HuH-7 (cell line): ENCODE measurements around the gene SPNS3.

ENCODE experiments used
- DNase-seq: peaks from one replicate; pipeline ENCODE4 v3.0.0; 2011; ENCODE audit warnings: low spot score

The SPNS3 gene

GRCh38 chr17:4530799-4531730 lies 97.3 kb downstream of the SPNS3 start:
- DNase-seq = no peak

- DNase-seq = no peak
Measured at GRCh38 chr17:4531988-4532736, 98.4 kb downstream of the SPNS3 start.

- no peak for DNase-seq
Measured at GRCh38 chr17:4532860-4533522, 99.3 kb downstream of the SPNS3 start.

GRCh38 chr17:4533523-4534504 lies 100.1 kb downstream of the SPNS3 start:
- DNase-seq = peak; percentile 51

- no peak for DNase-seq
Measured at GRCh38 chr17:4534515-4534914, 100.8 kb downstream of the SPNS3 start.

GRCh38 chr17:4534928-4535666 lies 101.4 kb downstream of the SPNS3 start:
- no peak for DNase-seq

GRCh38 chr17:4535667-4536258 lies 102.0 kb downstream of the SPNS3 start:
- no peak for DNase-seq

GRCh38 chr17:4536259-4536741 lies 102.6 kb downstream of the SPNS3 start:
- DNase-seq = no peak

GRCh38 chr17:4536742-4537411 lies 103.1 kb downstream of the SPNS3 start:
- no peak for DNase-seq
